GM19193 (cell line): ENCODE data around the gene C9.

Experiments used
- POLR2A ChIP-seq: IDR thresholded peaks from 4 replicates; pipeline ENCODE4 v1.6.1; 2011; ENCODE audit not compliant: insufficient read depth, insufficient read length; ENCODE audit errors: extremely low read depth

C9 gene

DNA sequence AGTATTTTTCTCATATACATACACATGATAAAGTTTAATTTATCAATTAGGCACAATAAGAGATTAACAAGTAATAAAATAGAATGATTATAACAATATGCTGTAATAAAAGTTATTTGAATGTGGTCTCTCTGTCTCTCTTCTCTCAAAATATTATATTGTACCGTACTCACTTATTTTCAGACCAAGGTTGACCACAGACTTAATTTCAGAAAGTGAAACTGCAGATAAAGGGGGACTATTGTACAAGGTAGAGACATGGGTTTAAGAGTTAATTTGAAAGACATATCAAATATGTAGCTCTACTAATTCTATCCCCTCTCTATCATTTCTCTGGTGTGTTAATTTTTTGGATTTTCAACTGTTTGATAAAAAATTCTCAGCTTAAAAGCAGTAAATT is 20.0 kb upstream of the C9 start:
- no peak for TF ChIP-seq POLR2A

DNA sequence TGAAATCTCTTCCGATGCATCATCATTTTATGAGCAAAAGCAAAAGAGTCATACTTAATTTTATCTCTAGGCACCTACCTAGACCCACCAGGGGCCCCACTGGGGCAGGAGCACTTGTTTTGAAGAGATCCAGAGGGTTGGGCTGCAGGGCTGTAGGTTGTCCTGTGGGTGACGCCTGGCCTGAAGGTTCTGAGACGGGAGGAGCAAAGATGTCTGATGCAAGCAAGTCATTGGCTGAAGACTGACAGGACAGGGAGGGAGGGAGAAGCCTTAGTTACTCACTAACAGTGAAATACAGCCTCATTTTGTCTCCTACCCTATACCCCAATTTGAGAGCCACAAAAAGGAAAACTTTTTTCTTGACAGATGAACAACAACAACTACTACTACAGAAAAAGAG is 17.1 kb upstream of the C9 start:
- no peak for TF ChIP-seq POLR2A

DNA sequence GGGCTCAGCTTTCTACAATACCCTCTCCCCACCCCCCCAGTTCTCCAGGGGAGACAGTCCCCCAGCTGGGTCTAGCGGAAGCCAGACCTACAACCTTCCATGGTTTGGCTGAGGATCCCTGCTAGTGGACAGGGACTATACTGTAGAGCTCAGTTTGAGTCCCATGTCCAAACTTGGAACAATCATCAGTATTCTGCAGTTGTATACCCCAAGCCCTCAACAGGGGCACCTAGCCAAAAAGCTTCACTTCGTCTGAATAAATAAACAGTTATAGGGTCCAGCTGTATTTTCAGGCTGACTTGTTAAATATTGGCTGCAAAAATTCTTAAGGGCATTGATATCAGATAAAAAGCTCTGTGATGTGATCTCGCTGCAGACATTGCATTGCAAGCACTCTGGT is 15.4 kb upstream of the C9 start:
- TF ChIP-seq POLR2A: no peak

DNA sequence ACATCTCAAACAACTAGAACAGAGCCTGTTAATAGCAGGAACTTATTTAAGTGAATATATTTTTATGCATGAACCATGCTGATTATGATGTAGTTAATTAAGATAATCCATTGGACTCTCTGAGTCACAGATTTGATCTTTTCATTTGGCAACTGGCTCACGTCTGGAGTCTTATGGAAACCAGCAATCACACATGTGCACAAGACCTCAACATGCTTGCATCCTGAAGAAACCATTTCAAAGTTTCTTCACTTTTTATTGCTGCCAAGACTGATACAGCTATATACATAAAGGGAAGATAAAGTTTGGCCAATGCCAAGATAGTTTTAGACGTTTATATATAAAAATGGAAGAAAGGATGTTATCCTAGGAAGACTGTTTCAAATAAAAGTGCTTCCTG is 13.3 kb upstream of the C9 start:
- no peak for TF ChIP-seq POLR2A

DNA sequence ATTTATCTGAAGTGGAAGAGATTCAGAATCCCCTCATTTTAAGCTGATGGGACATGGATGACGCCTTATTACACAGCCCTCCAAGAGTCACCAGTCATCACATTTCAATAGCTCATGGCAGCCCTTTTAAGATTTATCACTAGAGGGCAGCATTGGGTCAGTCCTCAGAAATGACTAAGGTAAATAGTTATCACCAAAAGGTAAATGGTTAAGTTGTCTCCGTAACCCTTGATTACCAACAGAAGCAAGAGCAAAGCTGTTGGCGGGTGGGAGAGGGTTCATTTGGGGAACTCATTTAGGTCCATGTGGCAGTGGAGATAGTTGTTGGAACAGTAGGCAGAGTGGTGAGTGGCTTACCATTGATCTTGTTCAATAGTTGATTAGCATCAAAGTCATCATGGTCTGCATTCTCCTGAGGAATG is 12.0 kb upstream of the C9 start:
- TF ChIP-seq POLR2A: no peak

DNA sequence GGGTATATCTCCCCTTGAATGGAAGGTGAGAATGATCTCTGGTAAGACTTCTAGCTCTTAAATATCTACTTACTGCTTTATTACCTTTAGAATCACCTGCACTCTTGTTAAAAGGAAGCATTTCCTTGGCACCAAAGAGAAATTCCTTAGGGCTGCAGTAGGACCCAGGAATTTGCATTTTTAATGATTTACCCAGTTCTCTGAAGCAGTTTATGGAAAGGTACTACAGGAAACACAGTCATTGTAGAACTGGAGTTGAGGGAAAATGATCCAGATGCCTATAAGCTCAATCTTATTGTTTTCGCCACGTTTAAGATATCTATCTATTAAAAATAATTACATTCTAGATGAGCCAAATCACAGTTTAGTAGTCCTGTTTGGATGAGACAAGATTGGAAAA is 9.5 kb upstream of the C9 start:
- no peak for TF ChIP-seq POLR2A

- no peak for TF ChIP-seq POLR2A
Measured at GRCh38 chr5:39371367-39371635, 7.0 kb upstream of the C9 start.

GRCh38 chr5:39370555-39371366 is 6.5 kb upstream of the C9 start:
- no peak for TF ChIP-seq POLR2A

DNA sequence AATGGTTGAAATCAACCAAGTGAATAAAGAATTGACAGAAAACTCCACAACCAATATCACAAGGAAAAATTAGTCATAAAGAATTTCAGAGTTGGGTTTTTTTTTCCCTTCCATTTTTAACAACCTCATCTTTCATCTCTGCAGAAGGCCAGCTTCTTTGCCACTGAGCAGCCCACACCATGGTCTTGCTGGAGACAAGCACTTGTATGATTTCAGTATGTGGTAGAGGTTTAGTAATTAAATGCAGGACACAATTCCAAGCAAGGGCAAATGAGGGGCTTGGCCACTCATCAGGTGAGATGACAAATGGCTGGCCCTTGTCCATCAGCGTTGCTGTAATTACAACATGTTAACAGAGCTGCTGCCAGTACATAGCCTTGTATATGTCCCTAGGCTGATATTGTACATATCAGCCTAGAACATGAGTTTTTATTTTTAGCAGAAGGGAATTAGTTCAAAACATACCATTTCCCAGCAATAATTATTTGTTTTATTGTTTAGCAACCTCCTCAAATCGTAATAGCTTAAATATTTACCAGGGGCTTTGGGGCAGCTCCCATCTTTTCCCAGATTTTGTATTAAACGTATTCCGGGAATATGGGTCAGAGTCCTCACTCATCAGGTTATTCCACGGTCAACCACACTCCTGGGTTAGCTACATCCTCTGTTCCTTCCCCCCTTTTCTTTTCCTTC is 5.0 kb upstream of the C9 start:
- no peak for TF ChIP-seq POLR2A

DNA sequence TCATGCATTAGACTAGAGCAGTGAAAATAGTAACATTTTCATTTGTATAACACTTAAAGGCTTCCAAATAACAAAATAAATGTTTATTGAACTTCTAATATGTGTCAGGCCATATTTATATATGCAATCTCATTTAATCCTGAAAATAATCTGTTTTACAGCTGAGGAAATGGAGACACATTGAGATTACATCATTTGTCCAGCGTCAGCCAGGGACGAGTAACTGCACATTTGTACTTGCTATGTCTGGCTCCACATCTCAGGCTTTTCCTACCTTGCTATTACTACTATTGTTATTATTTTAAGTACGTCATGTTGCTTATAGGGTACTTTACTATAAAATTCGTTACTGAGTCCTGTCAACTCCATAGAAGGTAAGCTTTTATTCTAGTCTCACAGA is 3.8 kb upstream of the C9 start:
- no peak for TF ChIP-seq POLR2A

- TF ChIP-seq POLR2A: no peak
Measured at GRCh38 chr5:39367711-39368110, 3.4 kb upstream of the C9 start.

DNA sequence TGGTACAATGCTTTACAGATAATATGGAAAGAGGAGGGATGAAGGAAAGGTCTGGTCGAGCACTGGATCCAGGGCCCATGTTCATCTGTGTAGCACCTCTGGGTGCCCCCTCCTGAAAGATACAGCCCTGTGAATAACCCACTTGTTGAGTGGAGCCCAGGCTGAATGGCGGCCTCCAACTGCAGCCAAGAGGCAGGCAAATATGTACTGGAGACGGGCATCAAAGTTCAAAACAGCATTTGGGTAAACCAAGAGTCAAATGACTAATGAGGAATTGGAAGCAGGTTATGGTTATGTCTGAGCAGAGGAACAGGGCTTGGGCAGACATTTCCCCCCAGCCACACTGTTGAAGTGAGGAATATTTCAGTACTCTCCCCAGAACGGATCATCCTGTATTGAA is 1.1 kb downstream of the C9 start:
- TF ChIP-seq POLR2A: no peak

GRCh38 chr5:39362646-39363045 is 1.6 kb downstream of the C9 start:
- no peak for TF ChIP-seq POLR2A

DNA sequence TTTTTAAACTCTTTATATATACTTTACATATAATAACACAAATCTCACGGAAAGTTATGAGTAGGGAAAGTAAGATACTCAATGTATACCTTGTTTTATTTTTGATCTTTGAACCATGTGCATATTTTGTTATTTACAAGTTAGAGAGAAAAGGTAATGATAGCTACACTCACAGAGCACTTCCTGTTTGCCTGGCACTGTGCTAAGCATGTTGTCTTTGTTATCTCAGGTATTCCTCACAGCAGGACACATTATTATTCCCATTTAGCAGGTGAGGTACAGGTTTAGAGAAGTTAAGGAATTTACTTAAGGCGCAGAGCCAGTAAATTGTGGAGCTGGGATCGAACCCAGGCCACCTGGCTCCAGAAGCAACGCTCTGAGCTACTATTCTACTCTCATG is 3.0 kb downstream of the C9 start:
- TF ChIP-seq POLR2A: no peak

DNA sequence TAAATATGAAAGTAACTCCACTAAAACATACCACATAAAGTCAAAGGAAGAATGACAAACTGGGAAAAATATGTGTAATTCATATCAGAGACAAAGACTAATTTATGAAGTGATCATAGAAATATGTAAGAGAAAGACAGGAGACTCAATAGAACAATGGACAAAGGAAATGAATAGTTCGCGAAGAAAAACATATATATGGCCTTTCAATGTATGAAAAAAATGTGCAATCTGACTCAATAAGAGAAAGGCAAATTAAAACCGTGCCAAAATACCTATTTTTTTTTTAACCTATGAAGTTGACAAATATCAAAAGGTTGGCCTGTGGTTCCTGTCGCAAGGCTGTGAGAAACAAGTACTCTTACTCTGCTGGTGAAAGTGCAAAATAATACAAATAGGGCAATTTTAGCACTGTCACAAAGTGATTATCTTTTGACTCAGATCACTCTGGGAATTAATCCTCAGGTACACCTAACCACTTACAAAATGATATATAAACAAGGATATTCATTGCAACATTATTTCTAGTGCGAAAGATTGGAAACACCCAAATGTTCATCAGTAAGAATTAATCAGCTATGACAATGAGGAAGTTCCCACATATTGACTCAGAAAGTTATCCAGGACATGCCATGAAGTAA is 3.7 kb downstream of the C9 start:
- no peak for TF ChIP-seq POLR2A

GRCh38 chr5:39356263-39356662 is 8.0 kb downstream of the C9 start:
- no peak for TF ChIP-seq POLR2A

DNA sequence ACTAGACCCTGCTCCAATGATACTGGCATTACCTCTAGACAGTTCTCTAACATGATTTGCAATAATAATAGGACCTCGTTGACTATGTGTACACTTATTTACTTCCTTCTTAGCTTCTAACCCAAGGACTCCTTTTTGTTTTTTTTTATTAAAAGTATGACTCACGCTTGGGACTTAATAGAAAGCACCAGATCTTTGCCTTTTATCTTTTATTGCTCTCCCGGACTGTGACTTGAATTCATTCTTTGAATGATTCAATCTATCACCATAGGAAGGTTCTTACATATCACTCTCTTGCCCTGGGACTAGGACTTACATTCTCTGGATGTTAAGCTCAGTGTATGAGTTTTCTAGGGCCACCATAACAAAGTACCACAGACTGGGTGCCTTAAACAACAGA is 9.0 kb downstream of the C9 start:
- no peak for TF ChIP-seq POLR2A

- TF ChIP-seq POLR2A: no peak
Measured at GRCh38 chr5:39353717-39354399, 10.4 kb downstream of the C9 start.
